Gastroesophageal sphincter (tissue), 4 donors: ENCODE results near the gene ABCC9. TPM values are rescaled to one million over a fixed set of nuclear protein-coding genes. Genes with fewer than 3 reads are reported as not detected.

Experiments used
- ATAC-seq: fragments of 150-250 bp; one replicate; pipeline ENCODE4 v1.9.1; 2016; ENCODE audit warnings: mild to moderate bottlenecking, moderate library complexity
- H3K27ac ChIP-seq, 4 donors: fragments of 200-600 bp; sonication (generic) in 3 of 4; 1 replicate in 3 of 4; 2 replicates in 1 of 4; pipeline ENCODE4 v1.5.1; 2016 to 2019
- H3K27me3 ChIP-seq: fragments of 200-600 bp; sonication (generic); one replicate; pipeline ENCODE4 v1.5.1; 2019
- H3K36me3 ChIP-seq, 2 donors: fragments of 200-600 bp; sonication (generic); one replicate each; pipeline ENCODE4 v1.5.1; 2019; ENCODE audit warnings: control low read depth in 1 of 2
- H3K4me1 ChIP-seq, 3 donors: fragments of 200-600 bp; sonication (generic); 1 replicate in 2 of 3; 2 replicates in 1 of 3; pipeline ENCODE4 v1.5.1; 2016 to 2019; ENCODE audit warnings: control low read depth in 2 of 3
- H3K4me3 ChIP-seq, 2 donors: fragments of 200-600 bp; sonication (generic); one replicate each; pipeline ENCODE4 v1.5.1; 2019; ENCODE audit warnings: mild to moderate bottlenecking in 1 of 2, moderate library complexity in 1 of 2
- H3K9me3 ChIP-seq, 3 donors: fragments of 200-600 bp; sonication (generic); one replicate each; pipeline ENCODE4 v1.5.1; 2017 to 2019; ENCODE audit warnings: control low read depth in 2 of 3
- EP300 ChIP-seq: sonication (generic); formaldehyde crosslinking; IDR thresholded peaks from one replicate; pipeline ENCODE4 v1.6.1; 2017; ENCODE audit warnings: antibody characterized with exemption, mild to moderate bottlenecking
- POLR2A ChIP-seq, 2 donors: fragments of 450-650 bp; IDR thresholded peaks; one replicate each; pipeline ENCODE4 v1.6.1; 2017; ENCODE audit warnings: antibody characterized with exemption in 2 of 2, mild to moderate bottlenecking in 2 of 2, moderate library complexity in 1 of 2
- POLR2AphosphoS5 ChIP-seq: sonication (generic); formaldehyde crosslinking; IDR thresholded peaks from one replicate; pipeline ENCODE4 v1.6.1; 2017; ENCODE audit warnings: antibody characterized with exemption
- WGBS, 2 donors: methylation state at CpG; one replicate each; pipeline ENCODE4 v1.1.5; 2018; ENCODE audit warnings: low coverage in 1 of 2; 5-methylcytosine and 5-hydroxymethylcytosine counted together
- total RNA-seq, 4 donors: library from RNA; depleted of rRNA; stranded (reverse); fragments of >200 nt; gene quantifications; one replicate each; pipeline ENCODE4 v1.1.0, GENCODE V29; 2016
- TF ChIP-seq, protein P1 (sequence below), 4 experiments: fragments of 200-600 bp in 2 of 4; fragments of 450-650 bp in 2 of 4; sonication (generic) in 1 of 4; IDR thresholded peaks; one replicate each; pipeline ENCODE4 v1.5.1; 2017 to 2019; ENCODE audit warnings: antibody characterized with exemption in 4 of 4, mild to moderate bottlenecking in 2 of 4, moderate library complexity in 2 of 4

ABCC9 gene
- total RNA-seq, 4 donors from 2014 or later, result 61.8 to 105 (median 73.7) TPM

DNA sequence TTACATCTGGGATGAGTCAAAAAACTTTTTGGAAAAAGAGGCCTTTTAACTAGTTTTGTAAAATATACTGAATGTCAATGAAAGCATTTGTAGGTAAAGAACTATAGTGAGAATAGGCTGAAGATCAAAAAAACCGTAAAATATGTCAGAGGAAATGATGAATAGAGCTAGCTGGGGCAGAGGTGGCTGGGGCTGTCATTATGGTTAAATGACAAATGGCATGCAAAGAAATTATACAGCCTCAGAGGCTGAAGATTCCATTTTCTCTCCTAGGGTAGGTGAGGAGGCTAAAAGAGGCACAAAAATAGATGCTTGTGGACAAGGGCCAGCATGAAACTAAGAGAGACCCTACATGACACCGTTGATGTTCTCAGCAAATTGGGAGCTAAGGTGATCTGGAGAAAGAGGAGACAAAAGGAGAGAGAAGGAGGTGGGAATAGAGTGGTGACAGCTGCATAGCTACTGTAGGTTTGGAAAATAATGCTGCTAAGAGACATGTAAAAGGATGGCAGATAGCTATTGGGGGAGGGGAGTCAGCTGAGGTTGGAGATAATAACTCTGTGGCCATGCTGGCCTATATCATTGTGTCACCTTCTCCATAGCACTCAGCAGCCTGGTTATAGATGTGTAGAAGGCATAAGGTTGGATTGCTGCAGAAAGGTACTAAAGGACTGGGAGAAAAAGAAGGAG lies 63.8 kb downstream of the ABCC9 start:
- no peaks in the 10 kb centered on the region for H3K27me3 ChIP-seq
- no peak overlapping the region for H3K27ac ChIP-seq
- TF ChIP-seq POLR2AphosphoS5 (no peak), EP300 (no peak), POLR2A (IDR thresholded peaks at IDR 0.05) (no peak)
- TF ChIP-seq, protein P1, sequence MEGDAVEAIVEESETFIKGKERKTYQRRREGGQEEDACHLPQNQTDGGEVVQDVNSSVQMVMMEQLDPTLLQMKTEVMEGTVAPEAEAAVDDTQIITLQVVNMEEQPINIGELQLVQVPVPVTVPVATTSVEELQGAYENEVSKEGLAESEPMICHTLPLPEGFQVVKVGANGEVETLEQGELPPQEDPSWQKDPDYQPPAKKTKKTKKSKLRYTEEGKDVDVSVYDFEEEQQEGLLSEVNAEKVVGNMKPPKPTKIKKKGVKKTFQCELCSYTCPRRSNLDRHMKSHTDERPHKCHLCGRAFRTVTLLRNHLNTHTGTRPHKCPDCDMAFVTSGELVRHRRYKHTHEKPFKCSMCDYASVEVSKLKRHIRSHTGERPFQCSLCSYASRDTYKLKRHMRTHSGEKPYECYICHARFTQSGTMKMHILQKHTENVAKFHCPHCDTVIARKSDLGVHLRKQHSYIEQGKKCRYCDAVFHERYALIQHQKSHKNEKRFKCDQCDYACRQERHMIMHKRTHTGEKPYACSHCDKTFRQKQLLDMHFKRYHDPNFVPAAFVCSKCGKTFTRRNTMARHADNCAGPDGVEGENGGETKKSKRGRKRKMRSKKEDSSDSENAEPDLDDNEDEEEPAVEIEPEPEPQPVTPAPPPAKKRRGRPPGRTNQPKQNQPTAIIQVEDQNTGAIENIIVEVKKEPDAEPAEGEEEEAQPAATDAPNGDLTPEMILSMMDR (IDR thresholded peaks at IDR 0.05), result no peak
- H3K9me3 ChIP-seq, result no peaks in the 10 kb centered on the region
- no peak overlapping the region for H3K4me3 ChIP-seq
- H3K4me1 ChIP-seq, result peaks cover 0 to 13% (median 7%) of the 10 kb centered on the region in 3 donors
- H3K36me3 ChIP-seq, result peaks cover 0 to 13% of the 10 kb centered on the region in 2 donors
- 75 to 88% methylated on average over 2 of the region's 2 CpGs for WGBS, 2 donors
- ATAC-seq, result no peak

DNA sequence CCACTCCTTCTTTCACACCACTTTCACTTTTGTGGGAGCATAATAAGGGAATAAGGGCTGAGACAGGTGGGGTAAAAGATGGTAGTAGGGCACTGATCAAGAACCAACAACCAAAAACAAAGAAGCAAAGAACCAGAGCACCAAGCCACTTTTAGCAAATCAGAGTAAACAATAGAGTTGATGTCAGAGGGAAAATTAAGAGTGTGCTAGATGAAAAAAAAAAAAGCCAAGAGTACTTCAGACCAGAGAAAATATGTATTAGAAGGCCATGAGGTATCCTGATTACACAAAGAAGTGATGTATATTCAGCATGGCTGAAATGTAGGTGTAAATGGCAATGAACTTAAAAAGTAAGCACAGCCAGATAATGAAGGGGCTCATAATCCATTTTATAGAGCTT lies 75.4 kb downstream of the ABCC9 start:
- ATAC-seq, result no peak
- no peak overlapping the region for H3K4me3 ChIP-seq
- no peaks in the 10 kb centered on the region for H3K27me3 ChIP-seq
- peaks cover 0 to 10% (median 0%) of the 10 kb centered on the region in 3 donors for H3K4me1 ChIP-seq
- H3K36me3 ChIP-seq, result peaks cover 0 to 35% of the 10 kb centered on the region in 2 donors
- TF ChIP-seq, protein P1 (IDR thresholded peaks at IDR 0.05), result no peak
- TF ChIP-seq POLR2AphosphoS5, result no peak
- TF ChIP-seq EP300, result no peak
- TF ChIP-seq POLR2A (IDR thresholded peaks at IDR 0.05), result no peak
- H3K27ac ChIP-seq, result no peak overlapping the region
- H3K9me3 ChIP-seq, result peaks cover 0 to 14% (median 0%) of the 10 kb centered on the region in 3 donors

DNA sequence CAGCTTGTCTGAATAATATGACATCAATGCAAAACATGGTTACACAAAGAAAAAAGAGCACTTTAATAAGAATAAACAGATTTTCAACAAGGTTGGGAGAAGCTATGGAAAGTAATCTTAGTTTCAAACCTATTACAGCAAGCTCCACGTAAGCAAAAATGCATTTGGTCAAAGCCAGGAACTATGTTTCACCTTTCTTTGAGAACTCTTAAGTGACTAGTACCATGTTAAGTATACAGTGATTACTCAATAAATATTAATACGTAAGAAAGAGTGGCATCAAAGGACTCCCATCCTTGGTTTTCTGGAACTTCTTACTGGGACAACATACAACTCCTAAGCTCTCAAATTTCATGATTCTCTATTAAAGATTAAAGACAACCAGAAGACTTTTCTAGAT lies 80.7 kb downstream of the ABCC9 start:
- no peak for ATAC-seq
- 82 to 92% methylated on average over 2 of the region's 2 CpGs for whole genome bisulfite sequencing, 2 donors
- Histone ChIP-seq H3K27ac (no peak overlapping the region), H3K36me3 (peaks cover 0 to 19% of the 10 kb centered on the region in 2 donors), H3K27me3 (no peaks in the 10 kb centered on the region), H3K4me1 (peaks cover 0 to 7% (median 0%) of the 10 kb centered on the region in 3 donors), H3K4me3 (no peak overlapping the region), H3K9me3 (no peaks in the 10 kb centered on the region)
- no peak for TF ChIP-seq POLR2A (IDR thresholded peaks at IDR 0.05)
- TF ChIP-seq, protein P1 (IDR thresholded peaks at IDR 0.05), result no peak

DNA sequence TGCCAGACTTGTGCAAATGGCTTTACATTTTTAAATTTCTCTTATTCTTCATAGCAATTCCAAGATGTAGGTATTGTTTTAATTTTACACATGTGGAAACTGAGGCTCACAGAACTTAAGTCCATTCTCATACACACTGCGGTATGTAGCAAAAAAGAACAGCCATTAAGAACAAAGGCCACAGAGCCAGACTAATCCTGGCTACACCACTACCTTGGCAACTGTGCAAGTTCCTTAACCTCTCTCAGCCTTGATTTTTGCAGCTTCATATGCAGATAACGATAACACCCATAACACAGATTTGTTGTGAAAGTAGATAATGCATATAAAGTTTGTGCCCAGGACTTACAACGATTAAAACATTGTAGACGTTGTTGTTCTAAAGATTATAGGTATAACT lies 81.1 kb downstream of the ABCC9 start:
- no peak overlapping the region for H3K27ac ChIP-seq
- 75 to 91% methylated on average over 4 of the region's 4 CpGs for WGBS, 2 donors
- TF ChIP-seq EP300 (no peak), POLR2A (IDR thresholded peaks at IDR 0.05) (no peak), POLR2AphosphoS5 (no peak)
- TF ChIP-seq, protein P1 (IDR thresholded peaks at IDR 0.05), result no peak
- peaks cover 0 to 7% (median 0%) of the 10 kb centered on the region in 3 donors for H3K4me1 ChIP-seq
- no peaks in the 10 kb centered on the region for H3K27me3 ChIP-seq
- no peak for ATAC-seq
- H3K4me3 ChIP-seq, result no peak overlapping the region
- H3K36me3 ChIP-seq, result peaks cover 0 to 19% of the 10 kb centered on the region in 2 donors
- H3K9me3 ChIP-seq, result no peaks in the 10 kb centered on the region

DNA sequence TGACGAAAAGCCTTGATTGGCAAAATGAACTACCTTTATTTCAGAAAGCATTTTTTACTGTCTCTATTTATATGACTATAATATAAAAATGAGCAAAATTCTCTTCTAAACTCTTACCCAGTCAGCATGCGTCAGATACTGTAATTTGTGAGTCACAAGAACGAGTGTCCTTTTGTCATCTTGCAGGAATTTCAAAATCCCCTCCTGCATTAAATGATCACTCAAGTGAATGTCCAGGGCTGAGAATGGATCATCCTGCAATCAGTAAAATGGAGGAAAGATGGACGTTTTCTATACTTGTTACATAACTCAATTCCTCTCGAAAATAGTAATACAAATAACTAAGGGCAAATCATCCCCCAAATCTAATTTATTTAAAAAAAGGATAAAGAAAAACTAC lies 89.0 kb downstream of the ABCC9 start:
- no peaks in the 10 kb centered on the region for H3K27me3 ChIP-seq
- ATAC-seq, result no peak
- peaks cover 4 to 15% (median 4%) of the 10 kb centered on the region in 3 donors for H3K4me1 ChIP-seq
- H3K9me3 ChIP-seq, result no peaks in the 10 kb centered on the region
- peaks cover 0 to 23% of the 10 kb centered on the region in 2 donors for H3K36me3 ChIP-seq
- TF ChIP-seq POLR2A (IDR thresholded peaks at IDR 0.05) (no peak), POLR2AphosphoS5 (no peak), EP300 (no peak)
- TF ChIP-seq, protein P1 (IDR thresholded peaks at IDR 0.05), result no peak
- H3K27ac ChIP-seq, result no peak overlapping the region
- WGBS, 2 donors, result 74 to 75% methylated on average over 5 of the region's 5 CpGs
- no peak overlapping the region for H3K4me3 ChIP-seq
